HG03095 (cell line): ENCODE data around the gene PRMT3.
"Not testable (repeated sequence)": the region's sequence is repeated elsewhere in the genome, so short reads cannot be mapped to it uniquely, and the experiment has no call there.

Experiments used
- ATAC-seq: cut with Tn5 transposase; IDR thresholded peaks from one replicate; pipeline ENCODE4 v1.9.1; 2021; ENCODE audit warnings: moderate library complexity; ENCODE audit not compliant: unreplicated experiment

Gene PRMT3

DNA sequence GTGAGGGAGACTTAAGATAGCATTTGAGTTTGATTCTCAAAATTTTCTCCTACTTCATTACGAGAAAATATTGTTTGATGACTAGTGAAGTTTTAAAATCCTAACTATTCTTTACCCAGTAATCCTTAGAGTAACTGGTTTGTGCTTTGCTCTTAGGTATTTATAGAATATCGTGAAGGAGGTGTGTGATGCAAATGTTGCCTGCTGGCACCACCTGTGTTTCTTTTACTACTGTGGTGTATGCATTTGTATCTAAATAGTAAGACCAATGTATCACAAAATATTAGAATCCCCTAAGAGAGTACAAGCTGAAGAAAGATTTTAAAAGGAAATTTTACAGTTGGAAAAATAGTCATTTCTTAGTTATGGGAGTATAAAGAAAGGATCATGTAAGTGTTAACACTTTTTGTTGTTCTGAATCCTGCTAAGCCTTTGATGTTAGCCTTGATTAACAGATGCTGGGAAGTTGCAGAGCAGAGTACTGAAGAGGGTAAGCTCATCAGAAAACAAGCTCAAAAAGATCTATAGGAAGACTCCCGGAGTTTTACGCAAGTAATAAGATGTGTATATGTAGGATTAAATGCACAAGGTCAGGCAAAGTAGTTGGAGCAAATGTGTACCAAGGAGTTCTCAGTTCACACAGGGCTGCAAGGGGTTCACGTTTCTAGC is 109.7 kb downstream of the PRMT3 start:
- no peak for ATAC-seq

- ATAC-seq, result peak; percentile 59
Measured at GRCh38 chr11:20501252-20501651, 113.7 kb downstream of the PRMT3 start.

DNA sequence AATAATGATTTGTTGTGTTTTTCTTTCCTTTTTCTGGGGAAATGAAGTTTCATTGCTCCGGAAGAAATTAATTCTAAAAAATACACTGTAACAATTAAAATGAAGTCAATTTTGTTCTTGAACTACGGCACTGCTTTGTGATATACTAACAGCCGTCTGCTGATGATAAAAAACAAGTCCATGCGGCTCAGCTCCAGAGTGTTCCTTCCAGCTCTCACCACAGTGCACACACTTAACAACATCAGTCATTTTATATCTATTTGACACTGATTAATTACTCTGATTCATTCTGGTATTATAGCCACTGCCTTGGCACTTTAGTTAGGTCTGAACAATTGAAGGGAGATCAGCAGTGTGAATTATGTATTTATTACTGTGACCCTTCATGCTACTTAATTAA is 114.5 kb downstream of the PRMT3 start:
- no peak for ATAC-seq

DNA sequence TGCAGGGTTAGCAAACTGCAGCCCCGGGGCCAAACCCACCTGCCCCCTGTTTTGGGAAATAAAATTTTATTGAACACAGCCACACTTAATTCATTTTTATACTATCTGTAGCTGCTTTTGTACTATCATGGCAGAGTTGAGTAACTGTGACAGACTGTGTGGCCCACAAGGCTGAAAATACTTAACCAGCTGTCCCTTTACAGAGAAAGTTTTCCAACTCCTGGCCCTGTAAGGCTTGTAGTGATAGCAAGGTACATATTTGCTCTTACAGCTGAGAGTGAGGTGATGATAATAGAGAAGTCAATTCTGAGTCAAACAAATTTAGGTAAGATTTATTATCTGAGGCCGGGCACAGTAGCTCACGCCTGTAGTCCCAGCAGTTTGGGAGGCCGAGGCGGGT is 124.5 kb downstream of the PRMT3 start:
- ATAC-seq, result no peak

DNA sequence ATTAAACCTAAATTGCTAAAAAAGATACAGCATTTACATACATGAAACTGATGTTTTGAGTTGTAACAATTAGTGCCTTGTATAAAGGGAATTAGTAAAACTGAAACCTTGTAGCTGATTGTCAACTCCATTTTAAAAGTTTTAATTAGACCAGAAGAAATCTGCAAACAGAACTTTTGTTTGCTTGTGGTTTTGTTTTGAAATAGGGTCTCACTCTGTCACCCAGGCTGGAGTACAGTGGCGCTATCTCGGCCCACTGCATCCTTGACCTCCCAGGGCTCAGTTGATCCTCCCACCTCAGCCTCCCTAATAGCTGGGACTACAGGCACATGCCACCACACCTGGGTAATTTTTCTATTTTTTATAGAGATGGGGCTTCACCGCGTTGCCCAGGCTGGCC is 125.4 kb downstream of the PRMT3 start:
- no peak for ATAC-seq

- no peak for ATAC-seq
Measured at GRCh38 chr11:20518323-20518834, 130.9 kb downstream of the PRMT3 start.

DNA sequence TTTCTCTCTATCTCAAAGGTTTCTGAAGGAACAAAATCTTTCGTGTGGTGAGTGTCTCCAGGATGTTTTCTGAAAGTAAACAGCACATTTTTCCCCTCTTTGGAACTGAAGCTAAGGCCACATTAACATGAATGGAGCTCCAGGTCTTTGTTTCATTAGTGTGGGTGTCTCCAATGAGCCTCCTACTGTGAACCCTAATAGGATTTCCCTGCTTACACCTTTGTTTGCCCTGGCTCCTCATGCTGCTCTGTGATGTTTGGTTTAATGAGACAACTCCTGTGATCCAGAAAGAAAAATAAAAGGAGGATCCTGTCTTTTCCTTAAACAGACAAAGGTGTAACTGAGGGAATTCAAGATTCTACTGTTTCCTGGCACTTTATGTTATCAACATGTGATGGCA is 135.0 kb downstream of the PRMT3 start:
- ATAC-seq, result no peak

DNA sequence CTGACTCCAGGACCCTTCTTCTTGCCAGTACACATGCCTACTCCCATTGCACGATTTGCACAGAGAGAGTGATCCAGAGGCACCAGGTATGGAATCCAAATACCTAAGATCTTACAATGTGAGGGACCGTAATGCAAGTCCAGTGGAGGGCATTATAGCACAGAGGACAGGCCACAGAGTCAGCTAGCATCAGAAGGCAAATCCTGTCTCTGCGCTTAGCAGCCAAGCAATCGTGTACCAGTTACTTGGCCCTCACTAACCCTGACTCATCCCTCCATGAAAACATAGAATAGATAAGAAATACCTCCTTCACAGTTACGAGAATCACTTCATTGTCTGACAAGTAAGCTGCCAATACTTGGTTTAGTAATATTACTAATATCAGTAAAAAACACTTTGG is 142.2 kb downstream of the PRMT3 start:
- ATAC-seq, result no peak

GRCh38 chr11:20530942-20531703 is 143.6 kb downstream of the PRMT3 start:
- ATAC-seq, result peak; percentile 85

- no peak for ATAC-seq
Measured at GRCh38 chr11:20535271-20535881, 147.9 kb downstream of the PRMT3 start.

DNA sequence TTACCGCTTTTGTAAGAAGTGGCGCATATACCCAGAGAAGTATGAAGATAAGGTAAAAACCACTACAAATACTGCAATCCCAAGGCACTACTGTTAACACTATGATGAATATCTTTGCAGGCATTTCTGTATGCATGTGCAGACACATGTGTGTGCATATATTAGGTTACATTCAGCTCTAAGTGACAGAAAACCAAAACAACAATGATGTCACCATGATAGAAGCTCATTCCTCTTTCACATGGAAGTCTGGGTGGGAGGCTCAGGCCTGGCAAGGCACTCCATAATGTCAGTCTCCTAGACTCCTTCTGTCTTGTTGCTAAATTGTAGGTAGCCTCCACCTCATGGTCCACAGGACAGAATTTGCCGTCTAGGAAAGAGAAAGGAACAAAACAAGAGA is 148.8 kb downstream of the PRMT3 start:
- no peak for ATAC-seq

DNA sequence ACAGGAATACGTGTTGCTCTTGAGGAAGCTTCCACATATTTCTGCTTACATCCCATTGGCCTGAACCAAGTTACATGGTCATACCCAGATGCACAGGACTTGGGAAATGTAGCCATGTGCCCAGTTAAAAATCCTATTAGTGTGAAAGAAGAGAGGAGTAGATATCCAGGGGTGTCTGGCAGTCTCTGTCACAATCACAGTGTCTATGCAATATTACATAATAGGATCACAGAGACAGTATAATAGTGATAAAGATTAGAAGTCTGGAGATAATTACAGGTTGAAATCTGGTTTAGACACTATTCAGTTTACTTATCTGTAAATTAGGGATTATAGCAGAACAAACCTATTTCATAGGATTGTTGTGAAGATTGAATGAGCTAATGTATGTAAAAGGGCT is 149.3 kb downstream of the PRMT3 start:
- ATAC-seq, result no peak

DNA sequence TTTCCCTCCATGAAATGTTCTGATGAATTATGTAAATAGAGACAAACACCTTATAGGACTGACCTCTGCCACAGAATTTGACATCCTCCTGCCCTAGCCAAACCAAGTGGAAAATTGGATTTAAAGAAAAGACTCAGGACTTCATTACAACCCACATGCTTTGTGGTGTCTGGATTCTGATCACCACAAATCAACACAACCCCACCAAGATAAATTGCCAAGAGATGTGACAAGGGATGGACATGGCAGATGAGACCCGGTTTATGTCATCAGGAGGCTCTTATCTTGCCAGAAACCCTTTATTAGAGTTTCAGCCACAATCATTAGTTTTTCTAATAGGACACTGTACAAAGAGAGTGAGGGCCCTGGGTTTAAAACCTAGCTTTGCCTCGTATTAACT is 154.0 kb downstream of the PRMT3 start:
- ATAC-seq, result no peak

DNA sequence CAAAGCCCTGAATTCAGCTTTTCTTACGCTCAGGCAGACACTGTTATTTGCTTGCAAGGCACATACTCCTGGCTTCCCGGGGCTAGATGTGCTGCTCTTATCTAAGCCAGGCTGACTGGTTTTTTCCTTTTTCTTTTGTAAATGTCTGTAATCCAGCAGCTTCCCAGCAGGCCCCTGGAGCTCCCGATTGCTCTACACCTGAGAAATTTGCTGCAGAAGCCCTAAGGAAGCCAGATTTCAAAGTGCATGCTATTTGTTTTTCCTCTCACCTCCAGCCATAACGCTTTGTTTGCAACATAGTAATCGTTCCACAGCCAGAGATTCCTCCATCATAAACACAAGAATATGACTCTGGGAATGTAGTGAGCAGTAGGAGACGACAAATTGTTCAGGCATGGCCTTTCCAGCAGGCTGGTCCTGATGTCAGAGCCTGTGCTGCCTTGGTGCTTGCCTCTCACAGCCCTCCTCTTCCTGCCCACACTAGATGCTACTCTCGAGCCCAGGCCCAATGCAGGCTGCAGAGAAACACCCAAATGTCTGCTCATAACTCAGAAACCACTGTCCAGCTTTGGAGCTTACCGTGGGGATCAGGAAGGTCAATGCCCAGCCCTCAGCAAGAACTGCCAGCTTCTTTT is 157.2 kb downstream of the PRMT3 start:
- ATAC-seq, result no peak

GRCh38 chr11:20547411-20547810 is 159.9 kb downstream of the PRMT3 start:
- ATAC-seq, result no peak

- ATAC-seq, result no peak
Measured at GRCh38 chr11:20551096-20551495, 163.6 kb downstream of the PRMT3 start.

- ATAC-seq, result no peak
Measured at GRCh38 chr11:20555783-20556182, 168.3 kb downstream of the PRMT3 start.

GRCh38 chr11:20556396-20556795 is 168.9 kb downstream of the PRMT3 start:
- ATAC-seq, result not testable (repeated sequence)

GRCh38 chr11:20558741-20559140 is 171.2 kb downstream of the PRMT3 start:
- ATAC-seq, result no peak
